Measurements from ENCODE around the gene SYNGR3. TPM values are rescaled to one million over a fixed set of nuclear protein-coding genes. Genes with fewer than 3 reads are reported as not detected.
A peak's percentile ranks its signal among the peaks of the same experiment; 100 is the strongest.

Gene SYNGR3
- total and polyA plus RNA-seq, 2 donors from 2014 or later, result 2.2 to 4.6 TPM

- peak in 1 of 5 donors; percentile 82 for DNase-seq
- no peaks in the 10 kb centered on the region for H3K36me3 ChIP-seq (ENCODE audit: control insufficient read depth in 2 of 3, insufficient read depth in 3 of 3, low read length in 3 of 3)
- H3K27ac ChIP-seq (ENCODE audit: low read depth in 2 of 2, low read length in 2 of 2), result no peak overlapping the region
- H3K27me3 ChIP-seq (ENCODE audit: control insufficient read depth, insufficient read depth, low read length), result no peaks in the 10 kb centered on the region
- H3K9me3 ChIP-seq (ENCODE audit: control insufficient read depth in 2 of 3, insufficient read depth in 1 of 3, low read length in 3 of 3), result no peaks in the 10 kb centered on the region
- peak overlapping the region in 1 of 3 donors; percentile 82 for H3K4me3 ChIP-seq (ENCODE audit: low read length in 3 of 3)
- H3K4me1 ChIP-seq (ENCODE audit: control insufficient read depth in 2 of 3, insufficient read depth in 2 of 3, low read depth in 1 of 3, low read length in 3 of 3), result peaks cover 0 to 27% (median 0%) of the 10 kb centered on the region in 3 donors
- intact Hi-C loops (cut with DNase I), result loop anchor here (10.0 kb wide), 1 partner anchor 115 kb away; the partner anchor contains the start of gene RAB26
- no peak for TF ChIP-seq CTCF (IDR thresholded peaks at IDR 0.05; ENCODE audit: borderline replicate concordance, extremely low read depth, insufficient read depth)
- no peak for FAIRE-seq
- no peak overlapping the region for H3K9ac ChIP-seq (ENCODE audit: low read length in 3 of 3)
Observed at GRCh38 chr16:2029350-2029749, 39.6 kb downstream of the SYNGR3 start.

GRCh38 chr16:2030036-2030435 is 40.3 kb downstream of the SYNGR3 start:
- H3K9ac ChIP-seq (ENCODE audit: low read length in 3 of 3), result no peak overlapping the region
- no peaks in the 10 kb centered on the region for H3K36me3 ChIP-seq (ENCODE audit: control insufficient read depth in 2 of 3, insufficient read depth in 3 of 3, low read length in 3 of 3)
- no peak for FAIRE-seq
- H3K9me3 ChIP-seq (ENCODE audit: control insufficient read depth in 2 of 3, insufficient read depth in 1 of 3, low read length in 3 of 3), result no peaks in the 10 kb centered on the region
- TF ChIP-seq CTCF (IDR thresholded peaks at IDR 0.05; ENCODE audit: borderline replicate concordance, extremely low read depth, insufficient read depth), result no peak
- no peak for DNase-seq
- no peaks in the 10 kb centered on the region for H3K27me3 ChIP-seq (ENCODE audit: control insufficient read depth, insufficient read depth, low read length)
- H3K4me1 ChIP-seq (ENCODE audit: control insufficient read depth in 2 of 3, insufficient read depth in 2 of 3, low read depth in 1 of 3, low read length in 3 of 3), result peaks cover 0 to 30% (median 0%) of the 10 kb centered on the region in 3 donors
- H3K27ac ChIP-seq (ENCODE audit: low read depth in 2 of 2, low read length in 2 of 2), result no peak overlapping the region
- peak overlapping the region in 1 of 3 donors; percentile 82 for H3K4me3 ChIP-seq (ENCODE audit: low read length in 3 of 3)
- intact Hi-C loops (cut with DNase I), result no loop called here

GRCh38 chr16:2031081-2031577 is 41.4 kb downstream of the SYNGR3 start:
- no peaks in the 10 kb centered on the region for H3K27me3 ChIP-seq (ENCODE audit: control insufficient read depth, insufficient read depth, low read length)
- H3K36me3 ChIP-seq (ENCODE audit: control insufficient read depth in 2 of 3, insufficient read depth in 3 of 3, low read length in 3 of 3), result no peaks in the 10 kb centered on the region
- no peak for TF ChIP-seq CTCF (IDR thresholded peaks at IDR 0.05; ENCODE audit: borderline replicate concordance, extremely low read depth, insufficient read depth)
- FAIRE-seq, result no peak
- H3K9me3 ChIP-seq (ENCODE audit: control insufficient read depth in 2 of 3, insufficient read depth in 1 of 3, low read length in 3 of 3), result no peaks in the 10 kb centered on the region
- H3K9ac ChIP-seq (ENCODE audit: low read length in 3 of 3), result no peak overlapping the region
- peak overlapping the region in 1 of 2 donors; percentile 49 for H3K27ac ChIP-seq (ENCODE audit: low read depth in 2 of 2, low read length in 2 of 2)
- H3K4me3 ChIP-seq (ENCODE audit: low read length in 3 of 3), result no peak overlapping the region
- peak in 1 of 5 donors; percentile 80 for DNase-seq
- H3K4me1 ChIP-seq (ENCODE audit: control insufficient read depth in 2 of 3, insufficient read depth in 2 of 3, low read depth in 1 of 3, low read length in 3 of 3), result peaks cover 0 to 30% (median 0%) of the 10 kb centered on the region in 3 donors
- intact Hi-C loops (cut with DNase I), result no loop called here
